Spleen (tissue), 11 donors: Measurements from ENCODE around the gene FRMD4B. TPM values are rescaled to one million over a fixed set of nuclear protein-coding genes. Genes with fewer than 3 reads are reported as not detected.
A peak's percentile ranks its signal among the peaks of the same experiment; 100 is the strongest.
"Not testable (repeated sequence)": the region's sequence is repeated elsewhere in the genome, so short reads cannot be mapped to it uniquely, and the experiment has no call there.

Experiments
- DNase-seq: peaks from one replicate; pipeline ENCODE4 v3.0.0-alpha.2; 2020
- H3K27ac ChIP-seq, 8 donors: fragments of 200-600 bp; sonication (generic) in 7 of 8; 1 replicate in 4 of 8; 2 replicates in 4 of 8; pipeline versions ENCODE4 v1.5.0 to v1.8.0; 2016 to 2021; ENCODE audit warnings: inconsistent platforms in 4 of 8, mild to moderate bottlenecking in 4 of 8, moderate library complexity in 1 of 8
- H3K27me3 ChIP-seq, 7 donors: fragments of 200-600 bp; sonication (generic) in 6 of 7; replicated peaks in 1 of 7; 1 replicate in 4 of 7; 2 replicates in 3 of 7; pipeline versions ENCODE4 v1.5.0 to v1.8.0; 2016 to 2021; ENCODE audit warnings: inconsistent platforms in 3 of 7, mild to moderate bottlenecking in 1 of 7
- H3K36me3 ChIP-seq, 6 donors: fragments of 200-600 bp; sonication (generic) in 5 of 6; 1 replicate in 4 of 6; 2 replicates in 2 of 6; pipeline versions ENCODE4 v1.5.0 to v1.8.0; 2016 to 2021; ENCODE audit warnings: inconsistent platforms in 2 of 6
- H3K4me1 ChIP-seq, 6 donors: fragments of 200-600 bp; sonication (generic) in 5 of 6; 1 replicate in 3 of 6; 2 replicates in 3 of 6; pipeline versions ENCODE4 v1.5.0 to v1.8.0; 2016 to 2021; ENCODE audit warnings: inconsistent platforms in 3 of 6
- H3K4me3 ChIP-seq, 8 donors: fragments of 200-600 bp; sonication (generic) in 7 of 8; 1 replicate in 4 of 8; 2 replicates in 4 of 8; pipeline versions ENCODE4 v1.5.0 to v1.8.0; 2016 to 2021; ENCODE audit warnings: inconsistent platforms in 4 of 8, mild to moderate bottlenecking in 4 of 8, moderate library complexity in 2 of 8
- H3K9me3 ChIP-seq, 8 donors: fragments of 200-600 bp; sonication (generic) in 7 of 8; 1 replicate in 4 of 8; 2 replicates in 4 of 8; pipeline versions ENCODE4 v1.5.0 to v1.8.0; 2016 to 2021; ENCODE audit warnings: inconsistent platforms in 4 of 8
- POLR2A ChIP-seq, 3 donors: fragments of 450-650 bp; IDR thresholded peaks; one replicate each; pipeline ENCODE4 v1.5.1; 2017; ENCODE audit warnings: antibody characterized with exemption in 3 of 3, mild to moderate bottlenecking in 1 of 3
- POLR2AphosphoS5 ChIP-seq, 3 donors: sonication (generic); formaldehyde crosslinking; IDR thresholded peaks; one replicate each; pipeline ENCODE4 v1.5.1; 2017; ENCODE audit warnings: antibody characterized with exemption in 3 of 3
- WGBS, 5 donors: extraction: QIAGEN DNeasy Blood & Tissue Kit in 3 of 5; methylation state at CpG; one replicate each; pipeline versions ENCODE4 v1.1.5 to v1.1.7; 2013 to 2018; 5-methylcytosine and 5-hydroxymethylcytosine counted together
- intact Hi-C: fragments of 100-400 bp; cut with DNase I; formaldehyde crosslinking; loops from one replicate; pipeline ENCODE4 v1.15.0; 2023; ENCODE audit warnings: low total_unique reads
- polyA plus RNA-seq, 3 donors: library from polyadenylated mRNA; stranded (reverse); fragments of 200-250 nt; gene quantifications; one replicate each; pipeline ENCODE4 v1.2.1, GENCODE V29; 2013
- total RNA-seq, 7 donors: library from RNA; depleted of rRNA in 3 of 7; stranded (reverse); fragments of >200 nt in 3 of 7; fragmentation: NEBNext Ultra II Directional in 4 of 7; extraction: Animal tissue kit (Norgen Biotek cat#: 25700) in 4 of 7; gene quantifications; one replicate each; pipeline versions ENCODE4 v1.1.0 to v1.2.1, GENCODE V29; 2016 to 2021
- TF ChIP-seq, protein P1 (sequence below), 11 experiments: fragments of 200-600 bp in 7 of 11; fragments of 450-650 bp in 4 of 11; sonication (generic) in 4 of 11; IDR thresholded peaks in 8 of 11; conservative IDR thresholded peaks in 3 of 11; 1 replicate in 7 of 11; 2 replicates in 4 of 11; pipeline versions ENCODE4 v1.4.0 to v1.8.0; 2016 to 2021; ENCODE audit warnings: antibody characterized with exemption in 11 of 11, inconsistent platforms in 4 of 11, mild to moderate bottlenecking in 1 of 11
- donor health status: healthy with polysubstance abuse.
- donor health status: DM: no; HTN: no; CAD: no; lungs with moderate emphysema.
- donor health status: DM: no; HTN: no; CAD: no.
- donor health status: Bipolar disorder and iron deficiency.
- donor health status: healthy.
- donor health status: DM: no; HTN: no; CAD: no.
- donor health status: DM: yes; HTN: yes; CAD: no.

Gene FRMD4B
- total and polyA plus RNA-seq, 10 donors = 8.1 to 143 (median 112) TPM

DNA sequence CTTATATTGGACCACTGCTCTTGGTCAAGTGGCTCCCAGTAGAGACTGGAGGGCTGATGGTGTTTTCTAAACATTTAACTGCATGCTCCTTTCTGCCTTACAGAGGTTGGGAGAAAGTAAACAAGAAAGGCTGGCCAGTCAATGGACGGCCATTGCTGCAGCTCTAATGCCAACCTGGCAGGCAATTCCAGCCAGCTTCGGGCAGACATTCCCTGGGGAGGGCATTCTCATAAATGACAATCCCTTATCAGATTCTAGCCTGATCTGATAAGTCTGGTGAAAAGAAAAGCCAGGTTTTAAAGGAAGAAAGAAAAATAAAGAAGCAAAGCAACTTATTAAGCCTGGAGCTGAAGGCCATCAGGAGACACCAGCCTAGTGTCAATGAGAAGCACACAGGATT, 60.7 kb downstream of the FRMD4B start:
- DNase-seq = no peak
- intact Hi-C loops = no loop called here
- no peaks in the 10 kb centered on the region for H3K36me3 ChIP-seq
- peaks cover 18 to 87% (median 59%) of the 10 kb centered on the region in 6 donors for H3K4me1 ChIP-seq
- WGBS, 5 donors = 69 to 75% (median 72%) methylated on average over 2 of the region's 2 CpGs
- H3K9me3 ChIP-seq = no peaks in the 10 kb centered on the region
- peak overlapping the region in 4 of 8 donors; percentile 22 to 70 (median 42) for H3K27ac ChIP-seq
- H3K4me3 ChIP-seq = no peak overlapping the region
- H3K27me3 ChIP-seq = no peaks in the 10 kb centered on the region
- TF ChIP-seq POLR2A (IDR thresholded peaks at IDR 0.05) (no peak), POLR2AphosphoS5 (IDR thresholded peaks at IDR 0.05) (no peak)
- TF ChIP-seq, protein P1, sequence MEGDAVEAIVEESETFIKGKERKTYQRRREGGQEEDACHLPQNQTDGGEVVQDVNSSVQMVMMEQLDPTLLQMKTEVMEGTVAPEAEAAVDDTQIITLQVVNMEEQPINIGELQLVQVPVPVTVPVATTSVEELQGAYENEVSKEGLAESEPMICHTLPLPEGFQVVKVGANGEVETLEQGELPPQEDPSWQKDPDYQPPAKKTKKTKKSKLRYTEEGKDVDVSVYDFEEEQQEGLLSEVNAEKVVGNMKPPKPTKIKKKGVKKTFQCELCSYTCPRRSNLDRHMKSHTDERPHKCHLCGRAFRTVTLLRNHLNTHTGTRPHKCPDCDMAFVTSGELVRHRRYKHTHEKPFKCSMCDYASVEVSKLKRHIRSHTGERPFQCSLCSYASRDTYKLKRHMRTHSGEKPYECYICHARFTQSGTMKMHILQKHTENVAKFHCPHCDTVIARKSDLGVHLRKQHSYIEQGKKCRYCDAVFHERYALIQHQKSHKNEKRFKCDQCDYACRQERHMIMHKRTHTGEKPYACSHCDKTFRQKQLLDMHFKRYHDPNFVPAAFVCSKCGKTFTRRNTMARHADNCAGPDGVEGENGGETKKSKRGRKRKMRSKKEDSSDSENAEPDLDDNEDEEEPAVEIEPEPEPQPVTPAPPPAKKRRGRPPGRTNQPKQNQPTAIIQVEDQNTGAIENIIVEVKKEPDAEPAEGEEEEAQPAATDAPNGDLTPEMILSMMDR (IDR thresholded peaks at IDR 0.05 in 8 of 11, conservative IDR thresholded peaks at IDR 0.05 in 3 of 11) = no peak

DNA sequence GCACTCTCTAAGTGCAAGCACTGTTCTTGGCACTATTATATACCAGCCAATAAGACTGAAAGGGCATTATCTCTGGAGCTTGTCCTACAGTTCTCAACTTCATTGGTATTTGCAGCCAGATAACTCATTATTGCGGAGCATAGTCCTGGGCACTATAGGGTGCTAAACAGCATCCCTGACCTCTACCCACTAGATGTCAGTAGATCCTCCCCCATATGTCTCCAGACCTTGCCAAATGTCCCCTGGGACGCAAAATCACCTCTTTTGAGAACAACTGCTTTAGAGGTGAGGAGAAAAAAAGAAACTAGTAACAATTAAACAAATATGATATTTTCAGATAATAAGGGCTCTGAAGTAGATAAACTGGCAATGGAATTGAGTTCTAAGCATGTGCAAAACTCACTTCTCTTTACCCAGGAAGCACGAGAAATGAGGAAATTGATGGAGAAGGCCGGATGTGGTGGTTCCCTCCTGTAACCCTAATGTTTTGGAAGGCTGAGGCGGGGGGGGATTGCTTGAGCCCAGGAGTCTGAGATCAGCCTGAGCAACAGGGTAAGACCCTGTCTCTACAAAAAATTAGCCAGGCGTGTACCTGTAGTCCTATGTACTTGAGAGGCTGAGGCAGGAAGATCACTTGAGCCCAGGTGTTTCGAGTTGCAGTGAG, 61.4 kb downstream of the FRMD4B start:
- H3K4me1 ChIP-seq = peaks cover 15 to 85% (median 57%) of the 10 kb centered on the region in 6 donors
- intact Hi-C loops = loop anchor here (5.0 kb wide), 1 partner anchor 88 kb away; no protein-coding TSS in a partner anchor

DNA sequence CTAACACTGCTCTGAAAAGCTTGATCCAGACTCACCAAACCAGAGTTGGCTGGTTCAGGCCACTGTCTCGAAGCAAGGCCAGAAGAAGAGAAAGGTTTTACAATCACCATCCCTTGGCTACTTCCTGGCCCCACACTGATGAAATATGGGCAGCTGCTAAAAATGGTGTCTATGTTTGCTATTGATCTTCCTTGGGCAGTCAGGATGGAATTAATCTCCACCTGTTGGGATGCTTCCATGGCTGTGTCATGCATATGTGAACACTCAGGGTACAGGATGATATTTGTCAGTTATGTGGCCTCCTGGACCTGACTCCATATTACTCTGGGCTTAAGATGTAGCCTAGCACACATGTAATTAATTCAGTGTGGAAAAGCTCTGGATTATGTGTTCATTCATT, 61.9 kb downstream of the FRMD4B start:
- WGBS, 5 donors = 58 to 88% (median 77%) methylated on average over 1 of the region's 1 CpG
- Histone ChIP-seq H3K27me3 (no peaks in the 10 kb centered on the region), H3K9me3 (no peaks in the 10 kb centered on the region), H3K27ac (peak overlapping the region in 5 of 8 donors; percentile 7 to 70 (median 39)), H3K4me1 (peaks cover 15 to 81% (median 55%) of the 10 kb centered on the region in 6 donors), H3K36me3 (no peaks in the 10 kb centered on the region), H3K4me3 (no peak overlapping the region)
- no peak for DNase-seq
- TF ChIP-seq, protein P1 (IDR thresholded peaks at IDR 0.05 in 8 of 11, conservative IDR thresholded peaks at IDR 0.05 in 3 of 11) = no peak
- TF ChIP-seq POLR2A (IDR thresholded peaks at IDR 0.05) = no peak
- TF ChIP-seq POLR2AphosphoS5 (IDR thresholded peaks at IDR 0.05) = no peak
- intact Hi-C loops = loop anchor here (5.0 kb wide), 1 partner anchor 88 kb away; no protein-coding TSS in a partner anchor

More for the DNA sequence above, 61.4 kb downstream of the FRMD4B start:
- Histone ChIP-seq H3K36me3 (no peaks in the 10 kb centered on the region), H3K9me3 (no peaks in the 10 kb centered on the region), H3K4me3 (no peak overlapping the region), H3K27me3 (no peaks in the 10 kb centered on the region), H3K27ac (peak overlapping the region in 5 of 8 donors; percentile 15 to 70 (median 39))
- TF ChIP-seq POLR2AphosphoS5 (IDR thresholded peaks at IDR 0.05) (peak in 1 of 3 donors; percentile 21), POLR2A (IDR thresholded peaks at IDR 0.05) (no peak)
- TF ChIP-seq, protein P1 (IDR thresholded peaks at IDR 0.05 in 8 of 11, conservative IDR thresholded peaks at IDR 0.05 in 3 of 11) = peak in 7 of 11 experiments; percentile 7 to 52 (median 39)
- DNase-seq = no peak
- WGBS, 5 donors = 21 to 48% (median 42%) methylated on average over 7 of the region's 7 CpGs

DNA sequence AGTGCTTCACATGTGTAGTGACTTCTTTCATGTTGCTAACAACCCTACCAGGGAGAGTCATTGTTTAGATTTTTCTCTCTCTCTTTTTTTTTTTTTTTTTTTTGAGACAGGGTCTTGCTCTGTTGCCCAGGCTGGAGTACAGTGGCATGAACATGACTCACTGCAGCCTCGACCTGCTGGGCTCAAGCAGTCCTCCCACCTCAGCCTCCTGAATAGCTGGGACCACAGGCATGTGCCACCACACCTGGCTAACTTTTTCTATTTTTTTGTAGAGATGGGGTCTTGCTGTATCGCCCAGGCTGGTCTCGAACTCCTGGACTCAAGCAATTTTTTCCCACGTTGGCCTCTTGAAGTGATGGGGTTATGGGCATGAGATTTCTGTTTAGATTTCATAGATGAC, 63.4 kb downstream of the FRMD4B start:
- not testable (repeated sequence) for H3K27me3 ChIP-seq, H3K36me3 ChIP-seq, H3K4me3 ChIP-seq, H3K9me3 ChIP-seq, DNase-seq
- peak overlapping the region in 2 of 8 donors; percentile 62 to 73 for H3K27ac ChIP-seq
- intact Hi-C loops = loop anchor here (5.0 kb wide), 1 partner anchor 90 kb away; no protein-coding TSS in a partner anchor
- WGBS, 5 donors = 87 to 91% (median 90%) methylated on average over 4 of the region's 4 CpGs
- H3K4me1 ChIP-seq = peaks cover 12 to 66% (median 42%) of the 10 kb centered on the region in 6 donors
